ENCODE data around the gene PLXNC1.

Gene PLXNC1

DNA sequence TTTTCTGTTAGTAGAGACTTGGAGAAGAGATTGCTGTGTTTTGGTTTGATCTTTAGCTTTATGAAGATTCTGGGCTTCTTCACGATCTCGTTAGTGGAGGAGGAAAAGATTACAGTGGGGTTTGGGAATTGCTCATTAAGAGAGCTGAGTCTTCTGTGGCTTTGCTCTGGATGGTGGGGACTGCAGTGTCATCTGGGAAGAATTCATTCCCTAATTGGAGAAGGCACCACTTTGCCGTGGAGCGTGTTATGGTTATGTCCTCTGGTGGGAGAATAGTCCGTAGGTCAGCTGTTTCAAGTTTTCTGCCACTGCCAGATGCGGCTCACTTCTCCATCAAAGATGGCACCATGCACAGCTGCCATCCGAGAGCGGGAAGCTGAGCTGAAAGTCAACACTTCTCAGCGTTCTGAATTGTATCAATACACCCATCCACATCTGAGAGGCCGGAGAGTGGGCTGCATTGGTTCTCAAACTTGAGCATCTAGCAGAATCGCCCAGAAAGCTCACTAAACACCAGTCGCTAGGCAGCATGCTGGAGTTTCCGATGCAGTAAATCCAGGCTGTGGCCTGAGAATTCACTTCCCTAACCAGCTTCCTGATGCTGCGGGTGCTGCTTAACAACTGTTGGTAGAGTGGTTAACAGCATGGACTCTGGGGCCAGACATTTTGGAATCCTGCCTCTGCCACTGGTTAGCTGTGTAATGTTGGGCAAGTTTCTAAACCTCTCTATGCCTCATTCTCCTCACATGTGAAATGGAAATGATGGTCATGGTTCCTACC, 117.8 kb downstream of the PLXNC1 start:
- H3K27ac ChIP-seq (ENCODE audit: low read depth, low read length), result peak overlapping the region; percentile 12
- no peaks in the 10 kb centered on the region for H3K27me3 ChIP-seq (ENCODE audit: control insufficient read depth in 5 of 5, insufficient read depth in 4 of 5, low read length in 5 of 5)
- no peaks in the 10 kb centered on the region for H3K36me3 ChIP-seq (ENCODE audit: control insufficient read depth in 5 of 5, insufficient read depth in 5 of 5, low read length in 5 of 5)
- peaks cover 3 to 59% (median 34%) of the 10 kb centered on the region in 5 donors for H3K4me1 ChIP-seq (ENCODE audit: control insufficient read depth in 5 of 5, insufficient read depth in 5 of 5, low read length in 5 of 5)
- H3K9ac ChIP-seq (ENCODE audit: low read length in 5 of 5), result no peak overlapping the region
- H3K4me3 ChIP-seq (ENCODE audit: low read depth in 1 of 5, low read length in 5 of 5), result no peak overlapping the region
- H3K9me3 ChIP-seq (ENCODE audit: control insufficient read depth in 5 of 5, low read length in 5 of 5), result no peaks in the 10 kb centered on the region

- H3K9me3 ChIP-seq (ENCODE audit: control insufficient read depth in 5 of 5, low read length in 5 of 5), result no peaks in the 10 kb centered on the region
- peak overlapping the region; percentile 17 for H3K27ac ChIP-seq (ENCODE audit: low read depth, low read length)
- no peak overlapping the region for H3K4me3 ChIP-seq (ENCODE audit: low read depth in 1 of 5, low read length in 5 of 5)
- no peak overlapping the region for H3K9ac ChIP-seq (ENCODE audit: low read length in 5 of 5)
- H3K36me3 ChIP-seq (ENCODE audit: control insufficient read depth in 5 of 5, insufficient read depth in 5 of 5, low read length in 5 of 5), result no peaks in the 10 kb centered on the region
- peaks cover 0 to 3% (median 0%) of the 10 kb centered on the region in 5 donors for H3K27me3 ChIP-seq (ENCODE audit: control insufficient read depth in 5 of 5, insufficient read depth in 4 of 5, low read length in 5 of 5)
- peaks cover 3 to 52% (median 30%) of the 10 kb centered on the region in 5 donors for H3K4me1 ChIP-seq (ENCODE audit: control insufficient read depth in 5 of 5, insufficient read depth in 5 of 5, low read length in 5 of 5)
These were observed 118.6 kb downstream of the PLXNC1 start for GRCh38 chr12:94266796-94267536.

DNA sequence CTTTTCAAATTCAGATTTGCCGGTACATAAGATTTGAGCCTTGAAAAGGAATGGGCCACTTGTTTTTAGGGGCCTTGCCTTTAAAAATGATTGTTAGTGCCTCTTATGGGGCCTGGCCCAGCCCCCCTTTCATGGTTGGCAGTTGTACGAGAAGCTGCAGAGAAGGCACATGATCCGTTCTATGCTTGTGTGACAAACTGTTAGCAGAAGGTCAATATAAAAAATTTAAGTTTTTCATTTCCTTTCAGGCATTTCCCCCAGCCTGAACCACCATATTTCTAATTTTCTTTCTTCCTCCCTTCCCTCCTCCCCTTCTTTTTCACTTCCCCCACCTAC, 119.1 kb downstream of the PLXNC1 start:
- H3K36me3 ChIP-seq (ENCODE audit: control insufficient read depth in 5 of 5, insufficient read depth in 5 of 5, low read length in 5 of 5), result no peaks in the 10 kb centered on the region
- no peaks in the 10 kb centered on the region for H3K9me3 ChIP-seq (ENCODE audit: control insufficient read depth in 5 of 5, low read length in 5 of 5)
- no peak overlapping the region for H3K9ac ChIP-seq (ENCODE audit: low read length in 5 of 5)
- peaks cover 0 to 47% (median 25%) of the 10 kb centered on the region in 5 donors for H3K4me1 ChIP-seq (ENCODE audit: control insufficient read depth in 5 of 5, insufficient read depth in 5 of 5, low read length in 5 of 5)
- peak overlapping the region; percentile 17 for H3K27ac ChIP-seq (ENCODE audit: low read depth, low read length)
- H3K4me3 ChIP-seq (ENCODE audit: low read depth in 1 of 5, low read length in 5 of 5), result no peak overlapping the region
- peaks cover 0 to 3% (median 0%) of the 10 kb centered on the region in 5 donors for H3K27me3 ChIP-seq (ENCODE audit: control insufficient read depth in 5 of 5, insufficient read depth in 4 of 5, low read length in 5 of 5)

DNA sequence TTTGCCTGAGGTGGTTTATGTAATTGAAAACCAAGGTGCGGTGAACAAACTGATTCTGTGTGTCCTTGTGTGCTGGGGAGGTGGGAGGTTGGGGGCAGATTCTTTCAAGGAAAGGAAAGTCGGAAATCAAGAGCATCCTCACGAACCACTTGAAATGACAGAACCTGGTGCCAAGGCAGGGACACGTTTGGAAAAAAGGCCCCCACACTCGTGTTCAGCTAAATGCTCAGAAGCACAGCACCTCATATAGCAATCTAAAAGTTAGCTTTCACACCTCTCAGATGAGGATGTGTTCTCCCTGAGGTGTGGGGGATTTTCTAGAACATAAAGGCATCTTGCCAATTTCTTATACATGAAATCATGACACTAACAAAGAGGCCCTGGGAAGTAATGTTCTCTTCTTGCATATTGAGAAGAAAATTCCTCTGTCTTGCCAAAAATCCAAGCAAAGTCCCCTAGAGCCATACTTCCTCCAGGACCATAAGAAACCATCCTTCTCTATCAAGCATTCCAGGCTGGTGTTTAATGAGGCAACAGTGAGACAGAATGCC, 119.6 kb downstream of the PLXNC1 start:
- Histone ChIP-seq H3K4me1 (ENCODE audit: control insufficient read depth in 5 of 5, insufficient read depth in 5 of 5, low read length in 5 of 5) (peaks cover 0 to 42% (median 21%) of the 10 kb centered on the region in 5 donors), H3K9ac (ENCODE audit: low read length in 5 of 5) (no peak overlapping the region), H3K9me3 (ENCODE audit: control insufficient read depth in 5 of 5, low read length in 5 of 5) (no peaks in the 10 kb centered on the region), H3K4me3 (ENCODE audit: low read depth in 1 of 5, low read length in 5 of 5) (no peak overlapping the region), H3K27me3 (ENCODE audit: control insufficient read depth in 5 of 5, insufficient read depth in 4 of 5, low read length in 5 of 5) (peaks cover 0 to 3% (median 0%) of the 10 kb centered on the region in 5 donors), H3K36me3 (ENCODE audit: control insufficient read depth in 5 of 5, insufficient read depth in 5 of 5, low read length in 5 of 5) (no peaks in the 10 kb centered on the region), H3K27ac (ENCODE audit: low read depth, low read length) (peak overlapping the region; percentile 17)

GRCh38 chr12:94269316-94269999, 121.1 kb downstream of the PLXNC1 start:
- H3K4me3 ChIP-seq (ENCODE audit: low read depth in 1 of 5, low read length in 5 of 5), result no peak overlapping the region
- H3K27ac ChIP-seq (ENCODE audit: low read depth, low read length), result no peak overlapping the region
- H3K27me3 ChIP-seq (ENCODE audit: control insufficient read depth in 5 of 5, insufficient read depth in 4 of 5, low read length in 5 of 5), result peaks cover 0 to 3% (median 0%) of the 10 kb centered on the region in 5 donors
- H3K9me3 ChIP-seq (ENCODE audit: control insufficient read depth in 5 of 5, low read length in 5 of 5), result no peaks in the 10 kb centered on the region
- no peak overlapping the region for H3K9ac ChIP-seq (ENCODE audit: low read length in 5 of 5)
- peaks cover 0 to 27% (median 17%) of the 10 kb centered on the region in 5 donors for H3K4me1 ChIP-seq (ENCODE audit: control insufficient read depth in 5 of 5, insufficient read depth in 5 of 5, low read length in 5 of 5)
- H3K36me3 ChIP-seq (ENCODE audit: control insufficient read depth in 5 of 5, insufficient read depth in 5 of 5, low read length in 5 of 5), result no peaks in the 10 kb centered on the region

- no peak overlapping the region for H3K27ac ChIP-seq (ENCODE audit: low read depth, low read length)
- no peak overlapping the region for H3K9ac ChIP-seq (ENCODE audit: low read length in 5 of 5)
- no peaks in the 10 kb centered on the region for H3K36me3 ChIP-seq (ENCODE audit: control insufficient read depth in 5 of 5, insufficient read depth in 5 of 5, low read length in 5 of 5)
- no peak overlapping the region for H3K4me3 ChIP-seq (ENCODE audit: low read depth in 1 of 5, low read length in 5 of 5)
- H3K4me1 ChIP-seq (ENCODE audit: control insufficient read depth in 5 of 5, insufficient read depth in 5 of 5, low read length in 5 of 5), result peaks cover 0 to 20% (median 13%) of the 10 kb centered on the region in 5 donors
- H3K9me3 ChIP-seq (ENCODE audit: control insufficient read depth in 5 of 5, low read length in 5 of 5), result no peaks in the 10 kb centered on the region
- H3K27me3 ChIP-seq (ENCODE audit: control insufficient read depth in 5 of 5, insufficient read depth in 4 of 5, low read length in 5 of 5), result peaks cover 0 to 3% (median 0%) of the 10 kb centered on the region in 5 donors
These were observed 123.0 kb downstream of the PLXNC1 start for GRCh38 chr12:94271351-94271750.

DNA sequence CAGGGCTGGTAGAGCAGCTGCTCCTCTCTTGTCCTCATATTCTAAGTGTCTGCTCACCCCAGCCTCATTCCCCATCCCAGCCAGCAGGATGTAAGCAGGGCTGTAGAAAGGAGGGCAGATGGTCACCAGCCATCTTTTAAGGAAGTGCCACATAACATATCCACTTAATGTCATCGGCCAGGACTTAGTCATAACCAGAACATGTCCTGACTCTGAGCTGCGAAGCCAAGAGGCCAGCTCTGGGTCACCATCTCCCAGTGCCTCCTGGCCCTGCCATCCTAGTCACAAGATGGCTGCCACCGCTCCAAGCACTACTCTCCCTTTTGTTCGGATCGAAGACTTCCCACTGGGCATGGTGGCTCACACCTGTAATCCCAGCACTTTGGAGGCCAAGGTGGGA, 123.9 kb downstream of the PLXNC1 start:
- peaks cover 0 to 3% (median 0%) of the 10 kb centered on the region in 5 donors for H3K27me3 ChIP-seq (ENCODE audit: control insufficient read depth in 5 of 5, insufficient read depth in 4 of 5, low read length in 5 of 5)
- H3K4me3 ChIP-seq (ENCODE audit: low read depth in 1 of 5, low read length in 5 of 5), result no peak overlapping the region
- H3K9me3 ChIP-seq (ENCODE audit: control insufficient read depth in 5 of 5, low read length in 5 of 5), result no peaks in the 10 kb centered on the region
- H3K36me3 ChIP-seq (ENCODE audit: control insufficient read depth in 5 of 5, insufficient read depth in 5 of 5, low read length in 5 of 5), result no peaks in the 10 kb centered on the region
- no peak overlapping the region for H3K9ac ChIP-seq (ENCODE audit: low read length in 5 of 5)
- no peak overlapping the region for H3K27ac ChIP-seq (ENCODE audit: low read depth, low read length)
- peaks cover 0 to 11% (median 6%) of the 10 kb centered on the region in 5 donors for H3K4me1 ChIP-seq (ENCODE audit: control insufficient read depth in 5 of 5, insufficient read depth in 5 of 5, low read length in 5 of 5)

DNA sequence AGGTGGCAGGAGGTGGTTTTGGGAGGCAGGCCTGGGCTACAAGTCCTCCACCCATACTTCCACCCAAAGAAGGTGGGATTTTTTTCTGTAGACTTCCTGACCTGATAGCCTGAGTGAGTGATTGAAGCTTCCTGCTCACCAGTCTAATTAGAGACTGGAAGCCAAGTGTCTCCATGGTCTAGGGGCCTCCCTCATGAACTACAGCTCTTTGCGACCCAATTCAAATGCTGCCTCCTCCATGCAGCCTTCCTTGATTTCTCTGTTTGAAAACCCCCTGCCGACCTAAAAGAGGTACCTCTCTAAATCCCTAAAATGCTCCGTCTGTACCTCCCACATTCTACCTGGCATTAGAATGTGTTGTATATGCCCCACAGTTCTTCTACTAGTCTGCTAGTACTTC, 124.9 kb downstream of the PLXNC1 start:
- Histone ChIP-seq H3K27me3 (ENCODE audit: control insufficient read depth in 5 of 5, insufficient read depth in 4 of 5, low read length in 5 of 5) (peaks cover 0 to 3% (median 0%) of the 10 kb centered on the region in 5 donors), H3K4me3 (ENCODE audit: low read depth in 1 of 5, low read length in 5 of 5) (no peak overlapping the region)

DNA sequence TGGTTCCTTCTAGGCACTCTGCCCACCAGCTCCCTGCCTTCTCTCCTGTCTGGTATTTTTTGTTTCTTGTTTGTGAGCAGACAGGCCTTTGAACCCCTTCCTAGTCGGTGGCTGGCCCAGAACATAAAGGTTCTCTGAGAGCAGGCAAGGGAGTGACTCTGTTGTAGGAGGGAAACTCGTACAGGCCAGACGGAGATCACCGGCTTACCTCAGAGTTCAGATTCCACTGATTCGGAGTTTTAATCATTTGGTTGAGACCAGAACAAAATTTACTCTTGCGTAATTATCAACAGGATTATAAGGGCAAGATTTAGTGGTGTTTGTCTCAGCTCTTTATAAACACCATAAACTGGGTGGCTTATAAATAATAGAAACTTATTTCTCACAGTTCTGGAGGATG, 128.3 kb downstream of the PLXNC1 start:
- Histone ChIP-seq H3K36me3 (ENCODE audit: control insufficient read depth in 5 of 5, insufficient read depth in 5 of 5, low read length in 5 of 5) (peaks cover 0 to 9% (median 4%) of the 10 kb centered on the region in 5 donors), H3K4me1 (ENCODE audit: control insufficient read depth in 5 of 5, insufficient read depth in 5 of 5, low read length in 5 of 5) (peaks cover 0 to 2% (median 0%) of the 10 kb centered on the region in 5 donors), H3K4me3 (ENCODE audit: low read depth in 1 of 5, low read length in 5 of 5) (no peak overlapping the region), H3K27me3 (ENCODE audit: control insufficient read depth in 5 of 5, insufficient read depth in 4 of 5, low read length in 5 of 5) (no peaks in the 10 kb centered on the region), H3K9me3 (ENCODE audit: control insufficient read depth in 5 of 5, low read length in 5 of 5) (no peaks in the 10 kb centered on the region), H3K27ac (ENCODE audit: low read depth, low read length) (no peak overlapping the region), H3K9ac (ENCODE audit: low read length in 5 of 5) (no peak overlapping the region)

More for the DNA sequence above, 124.9 kb downstream of the PLXNC1 start:
- no peak overlapping the region for H3K27ac ChIP-seq (ENCODE audit: low read depth, low read length)
- H3K9me3 ChIP-seq (ENCODE audit: control insufficient read depth in 5 of 5, low read length in 5 of 5), result no peaks in the 10 kb centered on the region
- H3K36me3 ChIP-seq (ENCODE audit: control insufficient read depth in 5 of 5, insufficient read depth in 5 of 5, low read length in 5 of 5), result no peaks in the 10 kb centered on the region
- H3K4me1 ChIP-seq (ENCODE audit: control insufficient read depth in 5 of 5, insufficient read depth in 5 of 5, low read length in 5 of 5), result peaks cover 0 to under 1% (median 0%) of the 10 kb centered on the region in 5 donors
- no peak overlapping the region for H3K9ac ChIP-seq (ENCODE audit: low read length in 5 of 5)

Data from subcutaneous abdominal adipose tissue (tissue), 5 donors.